ENCODE measurements around the gene MT1F. TPM values are rescaled to one million over a fixed set of nuclear protein-coding genes. Genes with fewer than 3 reads are reported as not detected.

Gene MT1F
- polyA plus RNA-seq, 1 donor from 2014 or later, result 1.8 TPM

DNA sequence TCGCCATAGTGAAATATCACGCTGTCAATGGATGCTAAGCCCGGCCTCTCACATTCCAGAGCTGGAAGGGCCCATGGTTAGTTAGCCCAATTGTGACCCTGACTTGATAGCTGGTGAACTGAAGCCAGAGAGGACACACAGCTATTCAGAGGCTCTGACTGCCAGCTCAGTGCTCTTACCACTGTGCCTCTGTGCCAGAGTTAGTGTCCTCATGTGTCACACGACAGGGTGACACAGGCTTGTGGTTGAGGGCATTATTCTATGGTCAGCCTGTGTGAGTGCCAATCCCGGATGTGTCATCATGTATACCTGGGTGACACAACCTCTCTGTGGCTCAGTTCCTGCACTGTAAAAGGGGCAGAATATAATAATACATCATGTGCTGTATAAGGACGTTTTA is 22.1 kb downstream of the MT1F start:
- TF ChIP-seq SMC3 (conservative IDR thresholded peaks at IDR 0.05; ENCODE audit: poor library complexity) (no peak), RAD21 (conservative IDR thresholded peaks at IDR 0.05) (no peak), MXI1 (conservative IDR thresholded peaks at IDR 0.05; ENCODE audit: poor library complexity, severe bottlenecking) (no peak), REST (IDR thresholded peaks at IDR 0.05; ENCODE audit: borderline replicate concordance) (no peak), TAF1 (IDR thresholded peaks at IDR 0.05; ENCODE audit: low read depth) (no peak), EZH2 (IDR thresholded peaks at IDR 0.05; ENCODE audit: borderline replicate concordance, insufficient read depth, low read length, poor library complexity, severe bottlenecking) (no peak), EP300 (conservative IDR thresholded peaks at IDR 0.05; ENCODE audit: poor library complexity, severe bottlenecking) (no peak), POLR2AphosphoS5 (IDR thresholded peaks at IDR 0.05) (no peak)
- TF ChIP-seq, protein P1, sequence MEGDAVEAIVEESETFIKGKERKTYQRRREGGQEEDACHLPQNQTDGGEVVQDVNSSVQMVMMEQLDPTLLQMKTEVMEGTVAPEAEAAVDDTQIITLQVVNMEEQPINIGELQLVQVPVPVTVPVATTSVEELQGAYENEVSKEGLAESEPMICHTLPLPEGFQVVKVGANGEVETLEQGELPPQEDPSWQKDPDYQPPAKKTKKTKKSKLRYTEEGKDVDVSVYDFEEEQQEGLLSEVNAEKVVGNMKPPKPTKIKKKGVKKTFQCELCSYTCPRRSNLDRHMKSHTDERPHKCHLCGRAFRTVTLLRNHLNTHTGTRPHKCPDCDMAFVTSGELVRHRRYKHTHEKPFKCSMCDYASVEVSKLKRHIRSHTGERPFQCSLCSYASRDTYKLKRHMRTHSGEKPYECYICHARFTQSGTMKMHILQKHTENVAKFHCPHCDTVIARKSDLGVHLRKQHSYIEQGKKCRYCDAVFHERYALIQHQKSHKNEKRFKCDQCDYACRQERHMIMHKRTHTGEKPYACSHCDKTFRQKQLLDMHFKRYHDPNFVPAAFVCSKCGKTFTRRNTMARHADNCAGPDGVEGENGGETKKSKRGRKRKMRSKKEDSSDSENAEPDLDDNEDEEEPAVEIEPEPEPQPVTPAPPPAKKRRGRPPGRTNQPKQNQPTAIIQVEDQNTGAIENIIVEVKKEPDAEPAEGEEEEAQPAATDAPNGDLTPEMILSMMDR (IDR thresholded peaks at IDR 0.05; ENCODE audit: poor library complexity, severe bottlenecking), result no peak
- H3K79me2 ChIP-seq (replicated peaks; ENCODE audit: insufficient read depth, low read length), result no peaks in the 10 kb centered on the region
- H2AFZ ChIP-seq (ENCODE audit: low read depth, low read length), result no peak overlapping the region
- no peaks in the 10 kb centered on the region for H3K36me3 ChIP-seq (ENCODE audit: insufficient read depth, low read length)
- H3K27me3 ChIP-seq (ENCODE audit: insufficient read depth, low read depth, low read length), result peaks cover 60% of the 10 kb centered on the region
- no peak overlapping the region for H3K4me3 ChIP-seq (ENCODE audit: low read length)
- H3K27ac ChIP-seq (ENCODE audit: low read length), result no peak overlapping the region
- H3K9me3 ChIP-seq (ENCODE audit: low read length), result no peaks in the 10 kb centered on the region
- no peak overlapping the region for H3K9ac ChIP-seq (ENCODE audit: low read length)
- no peak overlapping the region for H3K4me2 ChIP-seq (ENCODE audit: low read length)
- H4K20me1 ChIP-seq (ENCODE audit: insufficient read depth), result no peaks in the 10 kb centered on the region
- no peaks in the 10 kb centered on the region for H3K9me2 ChIP-seq (ENCODE audit: insufficient read depth, low read length)
- no peaks in the 10 kb centered on the region for H3F3A ChIP-seq (ENCODE audit: insufficient read depth, low read length, poor library complexity, severe bottlenecking)

DNA sequence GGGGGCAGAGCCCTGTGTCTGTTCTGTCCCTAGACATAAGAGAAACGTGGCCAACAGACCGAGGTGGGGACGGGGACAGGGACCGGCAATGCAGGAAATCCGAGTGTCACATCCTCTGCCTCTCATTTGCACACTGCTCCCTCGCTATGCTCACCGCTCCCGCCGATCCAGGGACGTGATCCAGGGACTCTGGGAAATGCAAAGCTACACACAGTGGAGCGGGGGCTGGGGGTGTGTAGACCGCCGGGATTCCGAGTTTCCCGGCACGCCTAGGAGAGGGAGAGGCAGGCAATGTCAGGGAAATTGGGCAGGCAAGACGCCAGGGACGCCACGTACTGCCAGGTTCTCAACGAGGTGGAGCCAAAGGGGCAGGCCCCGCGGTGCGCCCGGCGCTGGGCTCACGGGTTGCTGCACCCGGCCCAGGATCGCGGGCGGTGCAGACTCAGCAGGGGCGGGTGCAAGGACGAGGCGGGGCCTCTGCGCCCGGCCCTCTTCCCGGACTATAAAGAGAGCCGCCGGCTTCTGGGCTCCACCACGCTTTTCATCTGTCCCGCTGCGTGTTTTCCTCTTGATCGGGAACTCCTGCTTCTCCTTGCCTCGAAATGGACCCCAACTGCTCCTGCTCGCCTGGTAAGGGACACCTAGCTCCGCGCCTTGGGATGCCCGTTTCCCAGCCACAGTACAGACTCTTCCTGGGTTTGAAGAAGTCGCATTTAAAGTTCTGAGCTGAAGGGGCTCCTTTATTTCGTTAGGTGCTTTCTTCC is 24.4 kb downstream of the MT1F start, which contains the start of gene MT1X:
Gene MT1X, plus strand, starts transcription at position 532 of the 764 bp plus-strand sequence. Its CDS starts 71 bp downstream, at position 603.
- H3K9me2 ChIP-seq (ENCODE audit: insufficient read depth, low read length), result no peaks in the 10 kb centered on the region
- H3K36me3 ChIP-seq (ENCODE audit: insufficient read depth, low read length), result no peaks in the 10 kb centered on the region
- no peak within 1 kb of the TSS for H3K4me2 ChIP-seq (ENCODE audit: low read length)
- no peaks in the 10 kb centered on the region for H3K79me2 ChIP-seq (replicated peaks; ENCODE audit: insufficient read depth, low read length)
- peak within 1 kb of the TSS; percentile 32 for H3K9ac ChIP-seq (ENCODE audit: low read length)
- no peaks in the 10 kb centered on the region for H3K9me3 ChIP-seq (ENCODE audit: low read length)
- H3K4me3 ChIP-seq (ENCODE audit: low read length), result peak within 1 kb of the TSS; percentile 64
- H4K20me1 ChIP-seq (ENCODE audit: insufficient read depth), result no peaks in the 10 kb centered on the region
- H2AFZ ChIP-seq (ENCODE audit: low read depth, low read length), result no peak within 1 kb of the TSS
- TF ChIP-seq TAF1 (IDR thresholded peaks at IDR 0.05; ENCODE audit: low read depth), result no peak
- peak; percentile 12 for TF ChIP-seq SMC3 (conservative IDR thresholded peaks at IDR 0.05; ENCODE audit: poor library complexity)
- H3K27me3 ChIP-seq (ENCODE audit: insufficient read depth, low read depth, low read length), result peaks cover 37% of the 10 kb centered on the region
- no peak within 1 kb of the TSS for H3K27ac ChIP-seq (ENCODE audit: low read length)
- no peaks in the 10 kb centered on the region for H3F3A ChIP-seq (ENCODE audit: insufficient read depth, low read length, poor library complexity, severe bottlenecking)

Data from neural cell (in vitro differentiated cells).